Measurements from ENCODE around the gene INSRR.

The INSRR gene

DNA sequence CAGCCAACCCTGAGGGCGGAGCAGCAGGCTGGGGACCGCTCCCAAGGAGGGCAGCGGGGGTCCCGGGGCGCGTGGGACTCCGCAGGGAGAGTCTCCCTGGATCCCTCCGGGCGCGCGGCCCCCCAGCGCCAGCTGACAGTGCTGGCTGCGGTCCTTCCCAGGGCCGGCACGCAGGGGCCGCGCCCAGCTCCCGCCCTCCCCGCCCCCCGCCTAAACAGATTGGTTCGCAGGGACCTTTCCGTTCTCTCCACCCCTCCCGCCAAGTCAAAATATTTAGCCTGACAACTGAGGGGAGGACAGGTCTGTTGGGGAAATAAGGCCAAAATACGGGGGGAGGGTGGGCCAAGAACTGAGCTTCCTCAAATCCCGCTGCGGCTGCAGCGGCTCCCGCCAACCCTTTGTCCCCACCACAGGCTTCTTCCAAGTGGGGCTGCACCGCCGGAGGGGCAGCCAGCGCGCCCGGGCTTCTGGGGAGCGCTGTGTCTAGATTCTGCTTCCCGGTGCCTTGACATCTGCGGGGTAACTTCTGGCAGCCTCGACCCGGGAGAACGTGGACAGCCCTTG is at the start of gene INSRR:
TSS of gene INSRR (minus strand) at position 159 of the 564 bp plus-strand sequence. CDS start 496 bp downstream, outside the sequence.
- DNase-seq, result no peak

DNA sequence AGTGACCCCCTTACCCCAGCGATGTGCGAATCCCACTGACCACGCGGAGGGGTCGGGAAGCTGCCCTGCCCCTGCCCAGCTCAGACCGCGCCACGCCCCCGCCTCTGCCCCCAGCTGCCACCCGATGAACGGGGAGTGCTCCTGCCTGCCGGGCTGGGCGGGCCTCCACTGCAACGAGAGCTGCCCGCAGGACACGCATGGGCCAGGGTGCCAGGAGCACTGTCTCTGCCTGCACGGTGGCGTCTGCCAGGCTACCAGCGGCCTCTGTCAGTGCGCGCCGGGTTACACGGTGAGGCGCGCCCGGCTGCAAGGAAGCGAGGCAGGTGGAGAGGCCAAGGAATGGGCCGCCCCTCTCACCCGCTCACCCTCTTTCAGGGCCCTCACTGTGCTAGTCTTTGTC is 49.6 kb upstream of the INSRR start:
- DNase-seq, result no peak

DNA sequence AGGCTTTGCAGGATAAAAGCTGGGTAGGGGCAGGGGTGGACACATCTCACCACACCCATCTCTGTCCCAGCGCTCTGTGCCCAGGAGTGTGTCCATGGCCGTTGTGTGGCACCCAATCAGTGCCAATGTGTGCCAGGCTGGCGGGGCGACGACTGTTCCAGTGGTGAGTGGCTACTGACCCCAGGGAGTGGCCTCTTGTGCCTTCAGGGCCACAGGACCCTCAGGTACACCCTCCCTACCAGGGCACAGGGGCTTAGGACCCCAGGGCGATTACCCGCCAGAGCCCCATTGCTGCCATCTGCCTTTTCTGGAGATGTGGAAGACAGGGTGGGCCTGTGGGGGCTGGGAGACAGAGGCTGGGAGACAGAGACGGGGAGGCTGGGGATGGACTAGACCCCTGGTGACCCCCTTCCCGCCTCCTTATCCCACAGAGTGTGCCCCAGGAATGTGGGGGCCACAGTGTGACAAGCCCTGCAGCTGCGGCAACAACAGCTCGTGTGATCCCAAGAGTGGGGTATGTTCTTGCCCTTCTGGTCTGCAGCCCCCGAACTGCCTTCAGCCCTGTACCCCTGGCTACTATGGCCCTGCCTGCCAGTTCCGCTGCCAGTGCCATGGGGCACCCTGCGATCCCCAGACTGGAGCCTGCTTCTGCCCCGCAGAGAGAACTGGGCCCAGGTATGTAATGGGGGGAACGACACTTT is 47.4 kb upstream of the INSRR start:
- DNase-seq, result no peak

DNA sequence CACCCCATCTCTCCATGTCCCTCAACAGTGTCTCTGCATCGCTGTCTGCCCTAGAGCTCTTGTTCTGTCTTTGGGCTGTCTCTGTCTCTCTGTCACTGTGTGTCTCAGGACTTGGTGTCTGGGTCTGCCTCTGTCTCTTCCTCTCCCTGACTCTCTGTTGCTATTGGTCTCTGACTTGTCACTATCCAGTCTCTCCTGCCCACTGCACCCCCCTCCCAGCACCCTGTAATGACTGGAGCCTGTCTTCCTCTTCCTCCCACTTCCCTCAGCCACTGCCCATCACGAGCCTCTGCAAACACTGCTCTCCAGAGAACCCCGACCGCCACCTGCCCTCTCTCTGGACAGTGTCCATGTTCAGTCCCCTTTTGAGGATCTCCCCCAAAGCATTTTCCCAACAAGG is 46.7 kb upstream of the INSRR start:
- no peak for DNase-seq

DNA sequence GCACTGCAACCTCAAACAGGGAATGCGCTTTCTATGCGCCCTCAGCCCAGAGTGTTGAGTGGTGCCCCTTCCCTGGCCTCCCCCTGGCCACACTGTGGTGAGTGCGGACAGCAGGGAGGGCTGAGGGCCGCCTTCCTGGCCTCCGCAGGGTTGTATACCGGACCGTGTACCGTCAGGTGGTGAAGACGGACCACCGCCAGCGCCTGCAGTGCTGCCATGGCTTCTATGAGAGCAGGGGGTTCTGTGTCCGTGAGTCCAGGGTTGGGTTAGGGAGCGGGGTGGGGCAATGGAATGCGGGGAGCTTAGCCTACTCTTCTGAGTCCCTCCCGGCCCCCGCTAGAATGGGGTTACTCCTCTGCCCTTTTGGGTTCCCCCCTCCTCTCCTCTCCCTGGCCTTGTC is 46.3 kb upstream of the INSRR start:
- no peak for DNase-seq

DNA sequence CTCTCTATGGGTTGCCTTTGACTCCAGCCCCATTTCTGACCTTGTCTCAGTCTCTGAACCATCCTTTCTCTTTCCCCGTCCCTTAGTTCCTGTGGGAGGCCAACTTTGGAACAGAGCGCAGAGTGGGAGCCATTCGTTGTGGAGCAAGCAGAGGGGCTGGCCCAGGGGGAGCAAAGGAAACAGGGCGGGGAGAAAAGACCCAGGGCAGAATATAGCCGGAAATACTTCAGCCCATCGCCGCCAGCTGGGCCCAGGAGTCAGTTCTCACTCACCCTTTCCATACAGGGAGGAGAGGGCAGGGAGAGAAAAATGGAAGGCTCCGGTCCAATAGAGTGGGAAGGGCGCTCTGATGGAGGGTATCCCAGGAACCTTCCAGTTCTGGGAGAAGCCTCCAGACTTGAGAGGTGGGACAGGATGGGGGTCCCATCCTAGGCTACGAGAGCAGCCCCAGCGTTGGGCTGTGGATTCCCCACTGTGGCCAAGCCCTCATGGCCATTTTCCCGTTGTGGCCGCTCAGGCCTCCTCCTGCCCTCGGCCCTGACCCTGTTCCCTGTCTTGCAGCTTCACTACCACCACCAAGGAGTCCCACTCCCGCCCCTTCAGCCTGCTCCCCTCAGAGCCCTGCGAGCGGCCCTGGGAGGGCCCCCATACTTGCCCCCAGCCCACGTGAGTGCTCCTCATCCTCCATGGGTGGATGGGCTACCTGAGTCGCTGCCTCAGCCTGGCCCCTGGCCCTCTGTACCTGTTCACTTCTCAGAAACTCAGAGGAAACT is 45.5 kb upstream of the INSRR start:
- no peak for DNase-seq

DNA sequence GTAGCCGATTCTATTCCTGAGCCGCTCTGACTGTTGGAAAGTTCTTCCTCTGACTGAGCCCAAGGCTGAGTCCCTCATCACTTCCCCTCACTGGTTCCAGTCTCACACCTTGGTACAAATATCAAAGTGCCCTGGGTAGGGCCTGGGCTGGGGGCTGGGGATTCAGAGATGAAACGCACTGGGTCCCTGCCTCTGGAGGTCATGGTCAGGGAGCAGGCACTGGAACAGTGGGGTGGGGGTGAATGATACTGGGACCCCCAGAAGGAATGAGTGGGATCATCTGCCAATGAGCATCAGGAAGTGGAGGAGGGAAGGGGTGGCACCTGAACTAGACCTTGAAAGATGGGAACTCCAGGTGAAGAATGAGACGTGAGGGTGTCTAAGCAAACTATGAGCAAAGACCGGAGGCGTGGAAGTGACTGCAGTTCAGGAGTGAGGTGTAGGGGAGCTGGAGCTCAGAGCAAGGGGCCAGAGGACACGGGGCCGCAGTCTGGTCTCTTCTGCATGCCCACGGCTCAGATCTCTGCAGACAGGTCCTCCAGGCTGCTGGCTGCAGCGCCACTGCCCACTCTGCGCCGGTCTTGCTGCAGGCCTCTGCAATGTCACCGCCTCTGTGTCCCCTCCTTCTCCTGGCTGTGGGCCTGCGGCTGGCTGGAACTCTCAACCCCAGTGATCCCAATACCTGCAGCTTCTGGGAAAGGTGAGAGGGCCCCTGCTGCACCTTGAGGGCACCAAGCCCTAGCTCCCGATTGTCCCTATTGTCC is 44.6 kb upstream of the INSRR start:
- no peak for DNase-seq

DNA sequence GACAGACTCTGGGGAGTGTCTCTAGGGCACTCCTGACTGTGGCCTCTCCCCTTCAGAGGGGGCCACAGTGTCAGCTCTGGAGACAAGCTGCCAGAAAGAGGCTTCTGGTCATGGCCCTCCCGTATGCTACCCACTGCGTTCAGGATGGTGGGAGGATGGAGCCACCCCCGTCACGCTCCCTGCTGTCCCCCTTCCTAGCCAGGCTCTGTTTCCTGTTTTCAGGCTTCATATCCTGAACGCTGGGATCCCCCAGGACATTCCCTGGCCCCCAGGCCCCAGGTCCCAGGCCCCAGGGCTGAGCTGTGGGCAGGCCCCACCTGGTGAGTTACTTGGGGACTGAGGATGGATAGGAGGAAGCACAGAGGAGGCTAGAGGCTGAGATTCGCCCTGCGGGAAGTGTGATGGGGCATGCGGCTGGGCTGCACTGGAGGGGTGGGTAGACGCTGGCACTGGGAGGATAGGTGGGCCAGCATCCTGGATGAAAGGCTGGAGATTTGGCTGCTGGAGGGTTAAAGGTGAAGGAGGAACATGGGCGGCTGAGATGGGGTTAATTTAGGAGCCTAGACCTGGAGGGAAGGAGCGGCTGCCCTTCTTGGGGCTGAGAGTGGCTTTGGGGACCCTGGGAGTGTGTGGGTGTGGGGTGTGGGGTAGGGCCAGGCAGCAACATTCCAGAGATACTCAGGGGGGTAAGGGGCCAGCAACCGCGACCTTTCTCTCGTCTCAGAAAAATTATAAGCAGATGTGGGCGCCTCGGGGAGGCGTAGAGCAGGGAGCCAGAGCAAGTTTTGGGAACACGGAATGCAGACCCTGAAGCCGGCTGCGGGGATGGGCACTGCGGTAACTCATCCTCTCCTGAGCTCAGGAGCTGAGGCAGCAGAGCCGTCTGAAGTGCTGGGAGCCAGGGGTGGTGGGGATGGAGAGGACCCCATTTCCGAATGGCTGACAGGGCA is 43.3 kb upstream of the INSRR start:
- DNase-seq, result no peak

DNA sequence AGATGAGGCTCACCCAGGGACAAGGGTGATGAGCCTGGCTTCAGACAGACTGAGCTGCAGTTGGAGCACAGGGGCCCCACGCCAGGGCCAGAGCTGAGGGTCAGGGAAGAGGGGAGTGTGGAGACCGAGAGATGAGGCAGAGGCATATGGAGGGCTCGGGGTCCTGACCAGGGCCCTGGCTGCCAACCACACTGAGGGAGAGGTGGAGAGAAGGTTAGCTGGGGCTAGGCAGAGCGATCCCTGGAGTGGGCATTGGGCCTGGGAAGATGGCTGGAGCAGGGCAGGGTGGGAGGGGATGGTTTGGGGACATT is 42.6 kb upstream of the INSRR start:
- DNase-seq, result no peak

DNA sequence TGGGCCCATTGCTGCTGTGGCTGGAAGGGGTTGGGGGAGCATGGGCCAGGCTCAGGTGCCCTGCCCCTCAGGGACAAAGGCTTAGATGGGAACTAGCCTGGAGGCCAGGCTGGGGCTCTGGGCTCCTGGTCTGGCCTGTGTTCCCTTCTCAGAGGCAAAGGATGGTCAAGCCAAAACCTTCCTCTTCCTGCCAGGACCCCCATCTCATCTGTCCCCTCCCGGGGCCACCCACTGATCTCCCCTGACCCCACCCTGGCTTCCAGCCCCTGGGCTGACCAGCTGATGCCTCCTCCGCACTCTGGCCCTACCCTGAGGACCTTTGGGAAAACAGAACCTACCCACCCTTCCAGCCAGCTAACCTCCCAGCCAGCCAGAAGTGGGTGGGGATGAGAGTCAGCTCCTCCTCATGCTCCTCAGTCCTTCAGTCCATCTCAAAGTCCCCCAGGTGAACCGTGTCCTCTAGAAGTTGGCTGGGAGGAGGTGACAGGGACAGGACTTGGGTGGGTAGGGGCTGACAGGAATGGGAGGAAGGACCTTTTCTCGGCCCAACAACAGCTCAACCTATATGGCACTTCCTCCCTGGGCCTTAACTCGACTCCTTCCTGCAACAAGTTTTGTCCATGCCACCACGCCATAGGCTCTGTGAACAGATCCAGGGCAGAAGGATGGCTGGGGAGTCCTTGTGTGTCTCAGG is 42.1 kb upstream of the INSRR start:
- DNase-seq, result no peak

DNA sequence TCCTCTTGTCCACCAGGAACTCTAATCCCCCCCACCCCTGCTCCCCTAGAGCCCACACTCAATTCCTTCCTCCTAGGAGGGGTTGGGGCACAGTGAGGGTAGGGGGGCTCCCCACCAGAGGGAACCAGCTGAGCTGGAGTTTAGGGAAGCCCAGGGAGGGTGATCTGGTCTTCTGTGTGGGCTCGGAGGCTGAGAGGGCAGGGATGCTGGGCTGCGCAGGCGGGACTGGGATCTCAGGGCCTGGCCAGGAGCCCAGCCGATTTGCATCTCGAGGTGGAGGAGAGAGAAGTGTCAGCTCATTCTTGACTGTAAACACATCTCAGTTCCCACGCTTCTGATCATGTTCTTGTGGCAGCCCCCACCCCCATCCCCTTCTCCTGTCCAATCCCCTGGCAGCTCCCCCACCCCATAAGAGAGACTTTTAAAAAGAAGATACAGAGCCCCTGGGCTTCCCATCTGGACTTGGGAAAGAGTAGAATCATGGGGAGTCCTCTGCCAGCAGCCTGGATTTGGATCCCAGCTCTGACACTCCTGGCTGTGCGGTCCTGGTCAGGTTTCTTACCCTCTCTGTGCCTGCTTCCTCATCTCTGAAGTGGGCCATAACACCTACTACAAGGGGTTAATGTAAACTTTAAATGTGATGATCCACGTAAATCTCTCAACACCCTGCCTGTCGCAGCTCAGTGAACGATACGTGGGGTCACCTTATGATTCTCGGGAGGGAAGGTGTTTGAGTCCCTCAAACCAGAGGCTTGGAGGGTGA is 41.2 kb upstream of the INSRR start:
- no peak for DNase-seq

DNA sequence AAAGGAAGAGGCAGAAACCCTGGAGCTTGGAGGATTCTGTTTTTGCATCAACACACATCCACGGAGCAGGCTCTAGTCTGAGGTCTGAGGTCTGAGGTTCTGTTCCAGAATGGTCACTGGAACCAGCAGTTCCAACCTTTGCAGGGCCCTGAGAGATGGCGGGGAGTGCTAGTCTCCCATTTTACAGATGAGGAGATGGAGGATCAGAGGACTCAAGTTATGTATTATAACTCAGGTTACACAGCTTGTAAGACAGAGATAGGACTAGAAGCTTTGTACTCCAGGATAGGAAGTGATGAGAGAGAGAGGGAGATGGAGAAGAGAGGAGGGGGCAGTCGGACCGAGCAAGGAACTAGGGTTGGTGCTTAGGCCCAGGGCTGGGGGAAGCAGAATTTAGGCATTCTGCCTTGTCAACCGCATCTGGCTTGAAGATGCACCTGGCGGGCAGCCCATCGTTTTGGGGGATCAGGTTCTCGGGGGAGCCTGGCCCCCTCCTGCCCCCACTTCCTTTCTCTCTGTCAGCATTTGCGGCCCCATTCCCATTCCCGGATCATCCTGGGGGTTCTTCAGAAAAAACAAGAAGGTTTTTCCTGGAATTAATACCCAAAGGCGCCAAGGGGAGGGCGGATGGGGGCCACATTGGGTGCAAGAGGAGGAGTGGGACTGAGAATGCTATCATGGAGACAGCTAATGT is 40.2 kb upstream of the INSRR start:
- DNase-seq, result no peak

DNA sequence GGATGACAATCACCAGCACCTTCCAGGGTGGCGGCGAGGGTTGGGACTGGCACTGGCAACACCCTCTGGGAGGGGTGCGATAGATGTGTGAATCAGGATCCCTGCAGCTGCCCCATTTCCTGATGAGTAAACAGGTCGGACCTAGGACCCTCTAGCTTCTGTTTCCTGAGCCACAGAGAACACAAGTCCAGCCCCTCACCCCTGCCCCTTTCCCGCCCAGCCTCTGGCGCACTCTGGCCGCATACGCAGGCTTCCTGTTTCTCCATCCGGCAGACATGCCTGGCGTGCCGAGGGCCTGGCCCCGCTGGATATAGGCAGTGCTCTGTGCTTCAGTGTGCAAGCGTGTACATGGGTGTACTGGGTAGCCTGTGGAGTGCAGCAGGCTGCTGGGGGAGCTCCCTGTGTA is 39.2 kb upstream of the INSRR start:
- DNase-seq, result no peak

DNA sequence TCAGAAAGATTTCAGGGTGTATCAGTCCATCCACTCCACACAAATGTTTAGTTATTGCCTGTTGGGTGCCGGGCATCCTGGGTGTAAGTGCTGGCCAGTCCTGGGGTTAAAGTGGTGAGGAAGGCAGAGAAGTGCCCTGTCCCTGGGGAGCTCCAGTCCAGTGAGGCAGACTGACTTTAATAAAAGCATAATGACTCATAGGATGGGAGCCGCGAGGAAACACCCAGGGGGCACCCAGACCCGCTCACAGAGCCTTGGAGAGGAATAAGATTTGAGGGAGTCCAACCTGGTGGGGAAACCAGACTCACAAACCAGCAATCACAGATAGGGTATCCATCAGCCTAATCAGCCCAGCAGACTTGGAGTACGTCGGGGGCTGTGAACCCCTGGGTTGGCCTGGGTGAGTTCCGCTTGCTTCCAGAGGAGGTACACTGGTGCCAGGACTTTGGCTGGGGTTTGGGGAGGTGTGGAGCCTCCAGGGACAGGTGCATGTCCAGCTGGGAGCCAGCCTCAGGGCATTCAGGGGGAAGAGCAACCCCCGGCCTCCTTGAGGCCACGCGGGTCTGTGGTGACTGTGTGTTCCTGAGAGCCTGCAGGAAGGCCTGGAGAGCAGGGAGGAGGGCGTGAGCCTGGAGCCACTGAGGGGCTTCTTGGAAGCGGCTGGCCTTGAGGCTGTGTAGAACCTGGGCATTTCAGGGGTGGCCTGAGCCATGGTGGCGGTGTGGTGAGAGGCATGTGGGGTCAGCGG is 38.3 kb upstream of the INSRR start:
- no peak for DNase-seq

DNA sequence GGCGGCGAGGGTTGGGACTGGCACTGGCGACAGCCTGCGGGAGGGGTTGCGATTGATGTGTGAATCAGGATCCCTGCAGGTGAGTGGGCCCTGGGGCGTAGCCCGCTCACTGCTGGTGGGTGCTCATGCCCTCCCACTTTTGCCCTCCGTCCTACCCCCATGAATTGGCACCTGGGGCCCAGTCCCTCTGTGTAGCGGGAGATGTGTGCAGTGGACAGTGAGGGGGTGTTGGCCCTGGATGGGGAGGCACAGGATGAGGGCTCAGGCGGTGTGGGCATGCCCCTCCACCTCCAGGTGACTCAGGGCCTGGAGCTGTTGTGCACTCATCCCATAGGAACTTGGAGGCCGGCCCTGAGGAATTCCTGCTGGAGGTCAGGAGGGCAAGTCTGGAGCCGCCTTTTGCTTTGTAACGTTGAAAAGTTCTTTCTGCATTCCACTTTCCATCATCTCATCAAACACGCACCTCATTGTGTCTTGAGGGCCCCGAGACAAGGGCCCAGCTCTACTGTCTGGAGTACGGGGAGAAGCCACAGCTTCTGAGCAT is 37.6 kb upstream of the INSRR start:
- DNase-seq, result no peak

DNA sequence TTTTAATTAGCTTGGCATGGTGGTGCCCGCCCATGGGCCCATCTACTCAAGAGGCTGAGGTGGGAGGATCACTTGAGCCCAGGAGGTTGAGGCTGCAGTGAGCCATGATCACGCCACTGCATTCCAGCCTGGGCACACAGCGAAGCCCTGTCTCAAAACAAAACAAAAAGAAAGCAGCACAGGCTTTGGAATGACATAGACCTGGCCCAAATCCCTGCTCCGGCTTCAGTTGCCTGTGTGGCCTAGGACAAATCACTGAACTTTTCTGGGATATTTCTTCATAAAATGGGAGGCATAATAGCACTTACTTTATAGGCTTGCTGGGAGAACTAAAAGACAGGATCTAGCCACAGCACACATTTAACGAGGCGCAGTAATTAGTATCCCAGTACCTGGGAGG is 37.0 kb upstream of the INSRR start:
- DNase-seq, result no peak

DNA sequence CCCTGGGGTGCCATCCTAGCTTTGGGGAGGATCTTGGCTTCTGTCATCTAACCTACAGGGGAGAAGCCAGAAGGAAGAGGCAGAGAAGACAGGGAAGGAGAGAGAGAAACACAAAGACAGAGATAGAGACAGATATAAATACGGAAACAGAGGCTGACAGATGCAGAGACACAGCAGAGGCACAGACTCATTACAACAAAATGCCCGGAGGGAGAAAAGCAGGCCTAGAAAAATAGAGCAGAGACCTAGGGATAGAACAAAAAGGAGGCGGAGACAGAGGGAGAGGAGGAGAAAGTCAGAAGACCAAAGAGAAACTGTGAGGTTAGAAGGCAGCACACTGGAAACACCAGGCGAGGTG is 36.5 kb upstream of the INSRR start:
- DNase-seq, result no peak

DNA sequence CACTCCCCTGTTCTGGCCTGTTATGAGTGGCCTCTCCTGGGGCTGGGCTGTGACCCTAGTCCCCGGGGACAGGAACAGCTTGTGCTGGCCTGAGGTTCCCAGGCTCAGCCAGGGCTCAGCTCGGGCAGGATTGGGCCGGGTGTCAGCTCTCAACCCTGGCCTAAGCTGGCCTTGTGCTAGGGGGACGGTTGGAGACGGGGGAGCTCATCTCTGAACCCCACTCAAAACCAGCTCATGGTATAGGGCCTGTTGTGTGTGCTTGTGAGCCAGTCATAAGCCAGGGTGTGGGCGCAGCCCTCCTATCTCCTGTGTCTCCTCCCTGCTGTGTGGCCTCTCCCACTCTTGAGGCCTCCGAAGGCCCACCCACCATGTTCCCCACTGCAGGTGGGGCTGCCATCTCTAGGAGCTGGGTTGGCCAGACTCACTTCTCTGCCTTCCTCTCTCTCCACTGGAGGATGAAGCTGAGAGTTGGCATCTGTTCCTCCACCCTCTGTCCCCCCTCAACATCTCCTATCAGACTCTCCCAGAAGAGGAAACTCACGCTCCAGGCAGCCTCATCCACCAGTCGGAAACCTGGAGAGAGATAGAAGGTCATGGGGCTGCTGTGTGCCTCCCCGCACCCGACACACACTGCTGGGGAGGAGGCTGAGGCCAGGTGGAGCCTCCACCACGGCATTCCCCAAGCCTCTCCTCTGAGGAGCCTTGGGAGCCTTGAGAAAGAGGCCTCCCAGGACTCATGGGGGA is 36.0 kb upstream of the INSRR start:
- DNase-seq, result no peak

DNA sequence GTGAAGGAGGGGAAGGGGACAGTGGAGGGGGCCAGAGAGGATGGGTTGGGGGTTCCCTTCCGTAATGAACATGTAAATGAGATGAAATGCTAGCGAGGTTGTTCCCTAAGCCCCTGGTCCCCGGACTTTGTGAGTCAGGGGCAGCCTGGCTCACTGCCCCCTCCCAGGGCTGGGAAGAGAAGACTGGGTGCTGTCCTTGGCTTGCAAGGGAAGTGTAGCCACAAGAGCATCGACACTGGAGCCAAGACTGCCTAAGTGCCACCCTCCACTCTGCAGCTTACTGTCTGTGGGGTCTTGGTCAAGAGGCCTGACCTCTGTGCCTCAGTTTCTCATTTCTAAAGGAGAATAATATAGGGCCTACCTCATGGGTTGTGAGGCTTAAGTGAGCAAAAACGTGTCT is 35.1 kb upstream of the INSRR start:
- no peak for DNase-seq

Data from NCI-H1105 (cell line).